Stimulated activated CD8-positive, alpha-beta memory T cell treated with anti-CD3 and anti-CD28 coated beads, Interleukin-7, amount 100 ng/mL, for 1 hour (primary cell): ENCODE measurements around the gene ZFAND3.

Experiments used
- DNase-seq, 2 donors: peaks; one replicate each; pipeline ENCODE4 v3.0.0-alpha.2; 2020; ENCODE audit warnings: low read depth in 2 of 2

The ZFAND3 gene

DNA sequence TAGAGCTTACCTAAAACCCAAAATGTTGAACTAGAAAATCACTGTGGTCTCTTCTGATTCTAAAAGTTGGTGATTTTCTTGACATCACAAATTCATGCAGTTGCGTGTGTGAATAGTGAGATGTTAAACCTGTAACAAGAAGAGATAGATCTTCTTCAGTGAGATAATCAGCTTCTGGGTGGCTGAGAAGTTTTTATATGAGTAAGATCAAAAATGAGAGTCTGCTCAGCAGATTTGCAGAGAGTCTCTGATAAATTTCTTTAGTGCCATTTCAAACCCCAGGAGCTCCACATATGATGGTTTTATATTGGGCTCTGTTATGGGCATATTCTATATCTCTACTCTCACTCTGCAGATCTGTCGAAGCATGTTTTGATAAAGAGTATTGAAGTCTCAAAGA lies 185.4 kb downstream of the ZFAND3 start:
- DNase-seq: no peak

- no peak for DNase-seq
Measured at GRCh38 chr6:38011937-38012336, 192.4 kb downstream of the ZFAND3 start.

- DNase-seq: no peak
Measured at GRCh38 chr6:38012573-38012972, 193.0 kb downstream of the ZFAND3 start.

- no peak for DNase-seq
Measured at GRCh38 chr6:38015341-38015740, 195.8 kb downstream of the ZFAND3 start.

- no peak for DNase-seq
Measured at GRCh38 chr6:38016824-38017223, 197.3 kb downstream of the ZFAND3 start.

GRCh38 chr6:38018755-38019165 lies 199.2 kb downstream of the ZFAND3 start:
- DNase-seq: no peak

- no peak for DNase-seq
Measured at GRCh38 chr6:38020593-38020992, 201.1 kb downstream of the ZFAND3 start.

GRCh38 chr6:38021029-38021428 lies 201.5 kb downstream of the ZFAND3 start:
- DNase-seq: no peak

GRCh38 chr6:38021571-38021970 lies 202.0 kb downstream of the ZFAND3 start:
- DNase-seq: no peak

DNA sequence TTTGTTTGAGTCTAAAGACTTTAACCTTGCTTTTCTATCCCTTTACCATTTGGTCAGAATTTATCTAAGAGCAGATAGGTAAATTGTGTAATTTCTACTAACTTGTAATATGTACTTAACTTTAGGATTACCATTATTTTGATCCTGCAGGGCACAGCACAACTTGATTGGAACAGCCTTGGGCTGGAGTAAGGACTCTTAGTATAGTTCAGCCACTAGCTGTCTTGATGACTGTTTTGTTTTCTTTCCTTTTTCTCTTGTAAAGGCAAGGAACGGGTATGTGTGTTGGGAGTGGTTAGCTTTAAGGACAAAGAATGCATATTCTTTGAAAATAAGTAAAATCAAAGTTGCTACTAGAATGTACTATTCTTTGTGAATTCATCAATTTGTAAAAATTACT lies 203.2 kb downstream of the ZFAND3 start:
- DNase-seq: no peak

- DNase-seq: no peak
Measured at GRCh38 chr6:38024908-38025307, 205.4 kb downstream of the ZFAND3 start.

GRCh38 chr6:38025451-38025850 lies 205.9 kb downstream of the ZFAND3 start:
- DNase-seq: no peak

GRCh38 chr6:38027685-38028373 lies 208.3 kb downstream of the ZFAND3 start:
- DNase-seq: no peak

- DNase-seq: no peak
Measured at GRCh38 chr6:38030380-38030779, 210.9 kb downstream of the ZFAND3 start.

- no peak for DNase-seq
Measured at GRCh38 chr6:38032797-38033196, 213.3 kb downstream of the ZFAND3 start.

GRCh38 chr6:38033442-38033982 lies 214.0 kb downstream of the ZFAND3 start:
- DNase-seq: no peak

GRCh38 chr6:38034274-38034914 lies 214.9 kb downstream of the ZFAND3 start:
- DNase-seq: no peak

DNA sequence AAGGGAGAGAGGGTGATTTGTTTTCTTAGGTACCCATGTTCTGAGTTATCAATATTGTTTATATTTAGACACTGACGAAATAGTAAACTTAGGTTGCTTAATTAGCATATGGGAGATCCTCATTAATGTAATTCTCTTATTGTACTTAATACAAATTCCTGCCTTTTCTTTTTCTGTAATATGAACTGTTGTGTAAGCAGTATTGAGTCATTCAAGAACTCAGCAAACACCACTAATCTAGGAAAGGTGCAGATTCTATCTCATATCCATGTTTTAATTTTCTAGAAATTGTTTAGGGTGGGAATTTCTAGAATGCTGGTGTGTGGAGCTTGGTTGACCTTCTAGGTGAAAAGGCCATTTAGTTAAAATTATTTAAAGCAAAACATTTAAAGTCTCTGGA lies 216.0 kb downstream of the ZFAND3 start:
- no peak for DNase-seq

DNA sequence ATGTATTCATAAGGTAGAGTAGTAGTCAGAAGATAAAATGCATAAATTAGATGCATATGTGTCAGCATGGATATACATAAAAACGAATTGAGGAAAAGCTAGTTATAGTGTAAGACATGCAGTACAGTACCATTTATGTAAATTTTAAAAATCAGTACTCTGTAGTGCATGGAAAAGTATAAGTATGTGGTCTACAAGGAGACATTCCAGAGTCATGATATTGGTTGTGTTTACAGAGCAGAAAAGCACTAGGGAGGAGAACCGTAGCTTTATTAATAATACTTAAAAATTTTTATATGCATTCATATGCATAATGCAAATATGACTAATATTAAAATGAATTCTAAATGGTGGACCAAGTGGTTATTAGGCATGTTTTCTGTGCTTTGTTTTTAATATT lies 220.0 kb downstream of the ZFAND3 start:
- DNase-seq: no peak

DNA sequence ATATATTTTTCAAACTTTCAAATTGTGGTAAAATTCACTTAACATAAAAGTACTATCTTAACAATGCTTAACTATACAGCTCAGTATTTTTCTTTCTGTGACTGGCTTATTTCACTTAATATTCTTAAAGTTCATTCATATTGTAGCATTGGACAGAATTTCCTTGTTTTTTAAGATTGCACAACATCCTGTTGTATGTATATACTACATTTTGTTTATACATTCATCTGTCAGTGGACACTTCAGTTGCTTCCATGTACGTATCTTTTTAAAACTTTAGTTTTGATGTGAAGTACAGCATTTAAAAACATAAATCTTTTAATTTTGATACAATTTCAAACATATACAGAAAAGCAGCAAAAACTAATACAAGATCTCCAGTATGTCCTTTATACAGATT lies 220.7 kb downstream of the ZFAND3 start:
- DNase-seq: no peak

DNA sequence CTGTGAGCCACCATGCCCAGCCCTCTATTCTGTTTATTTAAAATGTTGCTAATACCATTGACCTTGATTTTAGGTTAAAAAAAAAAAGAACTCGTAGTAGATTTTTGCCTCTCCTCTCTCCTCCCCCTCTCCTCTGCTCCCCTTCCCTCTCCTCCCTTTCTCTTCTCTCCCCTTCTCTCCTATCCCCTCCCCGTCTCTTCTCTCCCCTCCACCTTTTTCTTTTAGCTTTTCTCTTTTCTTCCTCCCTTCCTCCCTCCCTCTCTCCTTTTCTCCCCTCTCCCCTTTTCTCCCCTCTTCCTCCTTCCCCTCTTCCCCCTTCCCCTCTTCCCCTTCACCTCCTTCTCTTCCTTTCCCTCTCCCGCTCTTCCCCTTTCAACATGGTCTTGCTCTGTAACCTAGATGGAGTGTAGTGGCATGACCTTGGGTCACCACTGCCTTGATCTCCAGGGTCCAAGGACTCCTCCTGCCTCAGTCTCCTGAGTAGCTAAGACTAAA lies 223.8 kb downstream of the ZFAND3 start:
- no peak for DNase-seq

GRCh38 chr6:38045701-38046305 lies 226.3 kb downstream of the ZFAND3 start:
- DNase-seq: no peak

DNA sequence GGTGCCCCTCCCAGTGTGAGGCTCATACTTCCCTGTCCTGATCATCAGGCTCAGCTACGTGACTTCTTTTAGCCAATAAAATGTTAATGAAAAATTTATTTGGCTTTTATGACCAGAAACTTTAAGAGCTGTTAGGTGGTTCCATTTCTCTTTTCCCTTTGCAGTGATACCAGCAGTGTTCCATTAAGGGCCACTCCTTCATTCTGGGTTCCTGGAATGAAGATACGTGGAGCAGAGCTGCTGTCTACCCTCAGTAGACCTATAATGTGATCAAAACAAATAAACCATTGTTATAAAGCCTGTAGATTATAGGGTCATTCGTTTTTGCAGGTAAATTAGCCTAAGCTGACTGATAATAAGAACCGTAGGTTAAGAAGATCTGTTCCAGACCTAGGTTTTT lies 228.0 kb downstream of the ZFAND3 start:
- no peak for DNase-seq
